Natural killer cell (primary cell): ENCODE measurements around the gene GID8. TPM values are rescaled to one million over a fixed set of nuclear protein-coding genes. Genes with fewer than 3 reads are reported as not detected.

Source experiments
- ATAC-seq, 3 donors: fragments of 150-1000 bp in 2 of 3; fragments of 200-7000 bp in 1 of 3; cut with Tn5 transposase; 1 replicate in 1 of 3; 2 replicates in 2 of 3; pipeline ENCODE4 v1.10.0; 2021; ENCODE audit warnings: mild to moderate bottlenecking in 2 of 3, moderate library complexity in 2 of 3
- DNase-seq, 2 donors: peaks; one replicate each; pipeline versions ENCODE4 v3.0.0 to v3.0.0-alpha.2; 2013 to 2021; ENCODE audit warnings: mixed read lengths in 1 of 2
- H3K27ac ChIP-seq: one replicate; pipeline ENCODE4 v1.5.1; 2013; ENCODE audit warnings: mild to moderate bottlenecking, low read length
- H3K27me3 ChIP-seq: one replicate; pipeline ENCODE4 v1.6.1; 2013; ENCODE audit warnings: low read length; ENCODE audit not compliant: control insufficient read depth, insufficient read depth
- H3K36me3 ChIP-seq: one replicate; pipeline ENCODE4 v1.6.1; 2013; ENCODE audit warnings: low read length; ENCODE audit not compliant: control insufficient read depth, insufficient read depth
- H3K4me1 ChIP-seq: one replicate; pipeline ENCODE4 v1.6.1; 2013; ENCODE audit warnings: low read length; ENCODE audit not compliant: control insufficient read depth, insufficient read depth
- H3K4me3 ChIP-seq: one replicate; pipeline ENCODE4 v1.5.1; 2013; ENCODE audit warnings: low read length
- H3K9me3 ChIP-seq: one replicate; pipeline ENCODE4 v1.6.1; 2013; ENCODE audit warnings: low read length; ENCODE audit not compliant: control insufficient read depth, insufficient read depth
- H3K27ac Mint-ChIP-seq, 2 donors: one replicate each; pipeline ENCODE4 v1.8.0; 2022; ENCODE audit warnings: mild to moderate bottlenecking in 2 of 2, mixed read lengths in 2 of 2, moderate library complexity in 1 of 2
- H3K27me3 Mint-ChIP-seq, 2 donors: one replicate each; pipeline ENCODE4 v1.8.0; 2022; ENCODE audit warnings: low read depth in 2 of 2, mixed read lengths in 2 of 2
- H3K36me3 Mint-ChIP-seq: one replicate; pipeline ENCODE4 v1.8.0; 2022; ENCODE audit warnings: mixed read lengths
- H3K4me1 Mint-ChIP-seq, 2 donors: one replicate each; pipeline ENCODE4 v1.8.0; 2022; ENCODE audit warnings: mixed read lengths in 2 of 2
- H3K4me3 Mint-ChIP-seq: one replicate; pipeline ENCODE4 v1.8.0; 2022; ENCODE audit warnings: mild to moderate bottlenecking, moderate library complexity, mixed read lengths
- H3K9me3 Mint-ChIP-seq, 2 donors: one replicate each; pipeline ENCODE4 v1.8.0; 2022; ENCODE audit warnings: mixed read lengths in 2 of 2
- CTCF ChIP-seq: fragments of 200-600 bp; IDR thresholded peaks from one replicate; pipeline ENCODE4 v1.8.0; 2022; ENCODE audit warnings: antibody characterized with exemption
- WGBS: methylation state at CpG from one replicate; pipeline ENCODE4 v1.1.7; 2013; ENCODE audit warnings: missing lambda C conversion rate; ENCODE audit not compliant: insufficient coverage; 5-methylcytosine and 5-hydroxymethylcytosine counted together
- intact Hi-C: fragments of 100-400 bp; cut with micrococcal nuclease; formaldehyde crosslinking; loops from one replicate; pipeline ENCODE4 v1.14.2; 2022
- total RNA-seq, 4 donors: library from RNA; stranded (reverse); fragments of 120-200 nt in 1 of 4; gene quantifications; one replicate each; pipeline versions ENCODE4 v1.2.3 to v1.2.4, GENCODE V29; 2013 to 2022

Gene GID8
- total RNA-seq, 3 donors from 2014 or later (not counting 1 experiment from before 2014, with no cell fraction given) = 45.1 to 60.1 (median 53.1) TPM

GRCh38 chr20:62975812-62976508 lies 38.0 kb downstream of the GID8 start:
- H3K4me1 Mint-ChIP-seq = peaks cover 22 to 44% of the 10 kb centered on the region in 2 donors

GRCh38 chr20:62976886-62977285 lies 38.9 kb downstream of the GID8 start:
- H3K27me3 ChIP-seq = peaks cover 73% of the 10 kb centered on the region
- intact Hi-C loops = no loop called here
- DNase-seq (no peak), ATAC-seq (no peak)
- H3K4me1 ChIP-seq = peaks cover 66% of the 10 kb centered on the region
- WGBS = 88% methylated on average over 16 of the region's 16 CpGs
- Mint-ChIP-seq H3K4me1 (peaks cover 28 to 47% of the 10 kb centered on the region in 2 donors), H3K9me3 (no peaks in the 10 kb centered on the region), H3K27ac (peak overlapping the region in 1 of 2 donors; percentile 20), H3K27me3 (peaks cover 34 to 60% of the 10 kb centered on the region in 2 donors), H3K36me3 (no peaks in the 10 kb centered on the region), H3K4me3 (no peak overlapping the region)
- H3K27ac ChIP-seq = no peak overlapping the region
- H3K9me3 ChIP-seq = no peaks in the 10 kb centered on the region
- no peak overlapping the region for H3K4me3 ChIP-seq
- no peaks in the 10 kb centered on the region for H3K36me3 ChIP-seq
- TF ChIP-seq CTCF = no peak

More at GRCh38 chr20:62975812-62976508, 38.0 kb downstream of the GID8 start:
- Mint-ChIP-seq H3K36me3 (no peaks in the 10 kb centered on the region), H3K27ac (peak overlapping the region in 1 of 2 donors; percentile 20), H3K27me3 (peaks cover 42 to 58% of the 10 kb centered on the region in 2 donors), H3K9me3 (no peaks in the 10 kb centered on the region), H3K4me3 (no peak overlapping the region)
- peaks cover 56% of the 10 kb centered on the region for H3K4me1 ChIP-seq
- H3K27me3 ChIP-seq = peaks cover 71% of the 10 kb centered on the region
- 67% methylated on average over 8 of the region's 9 CpGs for WGBS
- intact Hi-C loops = no loop called here
- no peak overlapping the region for H3K27ac ChIP-seq
- H3K4me3 ChIP-seq = no peak overlapping the region
- no peak for TF ChIP-seq CTCF
- DNase-seq = no peak
- no peaks in the 10 kb centered on the region for H3K36me3 ChIP-seq
- no peaks in the 10 kb centered on the region for H3K9me3 ChIP-seq
- no peak for ATAC-seq

GRCh38 chr20:62977613-62978560 lies 39.9 kb downstream of the GID8 start:
- no peaks in the 10 kb centered on the region for H3K36me3 ChIP-seq
- Mint-ChIP-seq H3K27ac (peak overlapping the region in 1 of 2 donors; percentile 22), H3K9me3 (no peaks in the 10 kb centered on the region), H3K4me1 (peaks cover 30 to 47% of the 10 kb centered on the region in 2 donors), H3K27me3 (peaks cover 27 to 54% of the 10 kb centered on the region in 2 donors), H3K36me3 (no peaks in the 10 kb centered on the region), H3K4me3 (peak overlapping the region; percentile 55)
- peak; percentile 43 to 94 for DNase-seq
- intact Hi-C loops = no loop called here
- H3K4me1 ChIP-seq = peaks cover 67% of the 10 kb centered on the region
- no peaks in the 10 kb centered on the region for H3K9me3 ChIP-seq
- peak; percentile 66 to 69 (median 67) for ATAC-seq
- no peak overlapping the region for H3K27ac ChIP-seq
- H3K4me3 ChIP-seq = no peak overlapping the region
- H3K27me3 ChIP-seq = peaks cover 71% of the 10 kb centered on the region
- 16% methylated on average over 38 of the region's 38 CpGs for WGBS
- TF ChIP-seq CTCF = no peak
